Large intestine (tissue), 12 donors: ENCODE data around the gene CYP2F1. TPM values are rescaled to one million over a fixed set of nuclear protein-coding genes. Genes with fewer than 3 reads are reported as not detected.

ENCODE experiments used
- DNase-seq, 2 donors: peaks; one replicate each; pipeline versions ENCODE4 v3.0.0 to v3.0.0-alpha.2; 2013
- H3K27ac ChIP-seq: one replicate; pipeline ENCODE4 v1.5.1; 2013; ENCODE audit warnings: low read length
- H3K27me3 ChIP-seq: 2 replicates; pipeline ENCODE4 v1.6.1; 2013; ENCODE audit warnings: low read length; ENCODE audit not compliant: control insufficient read depth, insufficient read depth
- H3K36me3 ChIP-seq: 2 replicates; pipeline ENCODE4 v1.6.1; 2013; ENCODE audit warnings: low read length; ENCODE audit not compliant: control insufficient read depth, insufficient read depth
- H3K4me1 ChIP-seq: one replicate; pipeline ENCODE4 v1.6.1; 2013; ENCODE audit warnings: low read length; ENCODE audit not compliant: control insufficient read depth, insufficient read depth
- H3K4me3 ChIP-seq: one replicate; pipeline ENCODE4 v1.5.1; 2013; ENCODE audit warnings: low read length
- H3K9me3 ChIP-seq: one replicate; pipeline ENCODE4 v1.6.1; 2013; ENCODE audit warnings: mild to moderate bottlenecking, low read depth, low read length, moderate library complexity; ENCODE audit not compliant: control insufficient read depth
- WGBS: methylation state at CpG from one replicate; pipeline ENCODE4 v1.1.5; 2013; ENCODE audit warnings: low lambda C conversion rate; ENCODE audit not compliant: insufficient coverage; 5-methylcytosine and 5-hydroxymethylcytosine counted together
- long read RNA-seq, 11 donors: transcript quantifications; one replicate each; lab custom pipeline, GENCODE V29; 2026
- polyA plus RNA-seq: library from polyadenylated mRNA; unstranded; fragments of 120-200 nt; gene quantifications from one replicate; pipeline ENCODE4 v1.2.1, GENCODE V29; 2013

The CYP2F1 gene, protein sequence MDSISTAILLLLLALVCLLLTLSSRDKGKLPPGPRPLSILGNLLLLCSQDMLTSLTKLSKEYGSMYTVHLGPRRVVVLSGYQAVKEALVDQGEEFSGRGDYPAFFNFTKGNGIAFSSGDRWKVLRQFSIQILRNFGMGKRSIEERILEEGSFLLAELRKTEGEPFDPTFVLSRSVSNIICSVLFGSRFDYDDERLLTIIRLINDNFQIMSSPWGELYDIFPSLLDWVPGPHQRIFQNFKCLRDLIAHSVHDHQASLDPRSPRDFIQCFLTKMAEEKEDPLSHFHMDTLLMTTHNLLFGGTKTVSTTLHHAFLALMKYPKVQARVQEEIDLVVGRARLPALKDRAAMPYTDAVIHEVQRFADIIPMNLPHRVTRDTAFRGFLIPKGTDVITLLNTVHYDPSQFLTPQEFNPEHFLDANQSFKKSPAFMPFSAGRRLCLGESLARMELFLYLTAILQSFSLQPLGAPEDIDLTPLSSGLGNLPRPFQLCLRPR
- polyA plus RNA-seq, result 0.06 TPM
- long read RNA-seq, donor 1, result 0 reads
- long read RNA-seq, donor 2, result 0 reads
- long read RNA-seq, donor 3, result 0 reads
- long read RNA-seq, donor 4, result 0 reads
- long read RNA-seq, donor 5, result 0 reads
- long read RNA-seq, donor 6, result 0 reads
- long read RNA-seq, donor 7, result 0 reads
- long read RNA-seq, donor 8, result 0 reads
- long read RNA-seq, donor 9, result 0 reads
- long read RNA-seq, donor 10, result 0 reads
- long read RNA-seq, donor 11, result 0 reads

- H3K4me3 ChIP-seq, result no peak within 1 kb of the TSS
- no peaks in the 10 kb centered on the region for H3K36me3 ChIP-seq
- no peak within 1 kb of the TSS for H3K27ac ChIP-seq
- H3K9me3 ChIP-seq, result no peaks in the 10 kb centered on the region
- no peak for DNase-seq
- 80% methylated on average over 1 of the region's 7 CpGs for WGBS
- H3K27me3 ChIP-seq, result peaks cover 3% of the 10 kb centered on the region
- H3K4me1 ChIP-seq, result no peaks in the 10 kb centered on the region
Observed at GRCh38 chr19:41114132-41114531, at the start of gene CYP2F1. Gene CYP2F1, plus strand, starts transcription at chr19:41114432. Its CDS starts 1,757 bp downstream, at chr19:41116189.

- DNase-seq, result peak; percentile 12 to 14
Observed at GRCh38 chr19:41064974-41065569, 49.2 kb upstream of the CYP2F1 start.

GRCh38 chr19:41076286-41076685, 37.9 kb upstream of the CYP2F1 start:
- Histone ChIP-seq H3K4me3 (no peak overlapping the region), H3K27ac (no peak overlapping the region)
- WGBS, result 94% methylated on average over 2 of the region's 3 CpGs

More at GRCh38 chr19:41064974-41065569, 49.2 kb upstream of the CYP2F1 start:
- Histone ChIP-seq H3K27me3 (peaks cover 9% of the 10 kb centered on the region), H3K9me3 (no peaks in the 10 kb centered on the region), H3K27ac (no peak overlapping the region), H3K4me1 (no peaks in the 10 kb centered on the region), H3K36me3 (no peaks in the 10 kb centered on the region), H3K4me3 (no peak overlapping the region)
- no CpG with 5 or more reads among the region's 7 CpGs for WGBS

DNA sequence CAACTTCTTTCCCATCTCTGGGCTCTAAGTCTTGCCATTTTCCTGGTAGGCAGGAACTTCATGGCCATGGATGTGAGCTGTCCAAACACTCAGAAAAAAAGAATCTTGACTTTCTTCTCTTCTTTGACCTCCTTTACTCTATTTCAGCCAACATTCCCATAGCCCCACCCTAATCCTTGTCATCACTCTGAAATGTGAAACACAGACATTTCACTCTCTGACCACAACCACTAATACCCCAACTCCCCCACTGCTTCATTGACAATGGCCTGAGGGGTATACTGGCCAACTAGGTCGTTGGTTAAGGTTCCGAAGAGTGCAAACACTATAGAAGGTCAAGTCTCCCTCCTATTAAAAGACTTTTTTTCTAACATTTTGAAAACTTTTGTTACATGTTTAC, 30.7 kb upstream of the CYP2F1 start:
- H3K4me1 ChIP-seq, result no peaks in the 10 kb centered on the region
- DNase-seq, result no peak
- no peaks in the 10 kb centered on the region for H3K36me3 ChIP-seq
- no CpG with 5 or more reads among the region's 2 CpGs for WGBS
- H3K9me3 ChIP-seq, result no peaks in the 10 kb centered on the region
- no peak overlapping the region for H3K27ac ChIP-seq
- peaks cover 13% of the 10 kb centered on the region for H3K27me3 ChIP-seq
- H3K4me3 ChIP-seq, result no peak overlapping the region

More at GRCh38 chr19:41076286-41076685, 37.9 kb upstream of the CYP2F1 start:
- Histone ChIP-seq H3K9me3 (no peaks in the 10 kb centered on the region), H3K36me3 (no peaks in the 10 kb centered on the region), H3K27me3 (peaks cover 2% of the 10 kb centered on the region), H3K4me1 (no peaks in the 10 kb centered on the region)
- DNase-seq, result no peak

DNA sequence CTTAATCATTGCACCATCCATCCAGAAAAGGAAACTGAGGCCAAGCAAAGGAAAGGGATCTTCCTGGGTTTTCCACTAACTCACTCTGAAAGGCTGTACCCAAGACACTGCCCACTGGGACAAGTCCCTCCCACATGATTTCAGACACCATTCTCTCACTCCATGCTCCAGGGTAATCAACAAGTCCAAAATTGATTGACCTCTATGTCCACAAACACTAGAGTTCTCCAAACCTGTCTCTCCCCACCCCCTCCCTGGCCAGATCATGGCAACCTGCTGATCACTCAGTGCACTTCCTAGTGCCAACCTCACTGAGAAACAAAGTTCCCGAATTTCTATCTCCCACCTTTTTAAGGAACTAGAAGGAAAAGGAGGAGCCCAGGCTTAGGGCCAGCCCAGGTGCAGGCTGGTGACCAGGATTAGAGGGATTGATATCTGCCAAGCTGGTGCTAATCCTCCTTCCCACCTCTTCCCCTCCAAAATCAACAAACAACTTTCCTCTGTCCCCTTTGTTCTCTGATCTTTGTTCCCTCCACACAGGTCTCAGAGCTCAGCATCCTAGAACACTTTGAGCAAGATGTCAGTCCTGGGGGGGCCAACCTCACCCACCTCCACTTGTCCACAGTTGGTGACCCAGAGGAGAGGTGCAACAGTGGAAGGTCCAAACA, 28.4 kb upstream of the CYP2F1 start:
- no peaks in the 10 kb centered on the region for H3K9me3 ChIP-seq
- no peaks in the 10 kb centered on the region for H3K4me1 ChIP-seq
- H3K36me3 ChIP-seq, result no peaks in the 10 kb centered on the region
- H3K27me3 ChIP-seq, result peaks cover 37% of the 10 kb centered on the region
- WGBS, result no CpG with 5 or more reads among the region's 1 CpG
- DNase-seq, result no peak
- H3K27ac ChIP-seq, result no peak overlapping the region
- no peak overlapping the region for H3K4me3 ChIP-seq

DNA sequence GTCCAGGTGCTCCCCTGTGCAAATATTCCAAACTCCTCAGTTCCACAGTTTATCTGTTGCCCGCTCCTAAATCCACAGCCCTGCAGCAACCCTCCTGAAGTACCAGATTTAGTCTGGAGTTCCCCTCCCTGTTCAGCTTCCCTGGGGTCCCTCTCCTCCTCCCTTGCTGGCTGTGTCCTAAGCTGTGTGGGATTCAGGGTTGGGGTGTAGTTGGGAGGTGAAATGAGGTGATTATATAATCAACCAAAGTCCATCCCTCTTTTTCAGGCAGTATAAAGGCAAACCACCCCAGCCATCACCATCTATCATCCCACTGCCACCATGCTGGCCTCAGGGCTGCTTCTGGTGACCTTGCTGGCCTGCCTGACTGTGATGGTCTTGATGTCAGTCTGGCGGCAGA, 26.1 kb upstream of the CYP2F1 start, which contains the start of gene CYP2A13:
TSS of gene CYP2A13 (plus strand) at position 301 of the 400 bp plus-strand sequence. CDS start at position 322, 21 bp downstream.
- Histone ChIP-seq H3K4me3 (no peak within 1 kb of the TSS), H3K36me3 (no peaks in the 10 kb centered on the region), H3K4me1 (no peaks in the 10 kb centered on the region), H3K27ac (no peak within 1 kb of the TSS), H3K27me3 (peaks cover 39% of the 10 kb centered on the region), H3K9me3 (no peaks in the 10 kb centered on the region)
- WGBS, result no CpG with 5 or more reads among the region's 2 CpGs
- no peak for DNase-seq

- DNase-seq, result no peak
- H3K4me3 ChIP-seq, result no peak overlapping the region
- no peaks in the 10 kb centered on the region for H3K9me3 ChIP-seq
- no peak overlapping the region for H3K27ac ChIP-seq
- no peaks in the 10 kb centered on the region for H3K36me3 ChIP-seq
- no peaks in the 10 kb centered on the region for H3K4me1 ChIP-seq
- no CpG with 5 or more reads among the region's 32 CpGs for WGBS
- H3K27me3 ChIP-seq, result peaks cover 46% of the 10 kb centered on the region
Observed at GRCh38 chr19:41089959-41090358, 24.3 kb upstream of the CYP2F1 start.

GRCh38 chr19:41095703-41096102, 18.5 kb upstream of the CYP2F1 start:
- H3K27me3 ChIP-seq, result peaks cover 14% of the 10 kb centered on the region
- H3K4me3 ChIP-seq, result no peak overlapping the region
- H3K4me1 ChIP-seq, result no peaks in the 10 kb centered on the region
- no peaks in the 10 kb centered on the region for H3K9me3 ChIP-seq
- WGBS, result no CpG with 5 or more reads among the region's 15 CpGs
- no peak for DNase-seq
- no peak overlapping the region for H3K27ac ChIP-seq
- no peaks in the 10 kb centered on the region for H3K36me3 ChIP-seq

DNA sequence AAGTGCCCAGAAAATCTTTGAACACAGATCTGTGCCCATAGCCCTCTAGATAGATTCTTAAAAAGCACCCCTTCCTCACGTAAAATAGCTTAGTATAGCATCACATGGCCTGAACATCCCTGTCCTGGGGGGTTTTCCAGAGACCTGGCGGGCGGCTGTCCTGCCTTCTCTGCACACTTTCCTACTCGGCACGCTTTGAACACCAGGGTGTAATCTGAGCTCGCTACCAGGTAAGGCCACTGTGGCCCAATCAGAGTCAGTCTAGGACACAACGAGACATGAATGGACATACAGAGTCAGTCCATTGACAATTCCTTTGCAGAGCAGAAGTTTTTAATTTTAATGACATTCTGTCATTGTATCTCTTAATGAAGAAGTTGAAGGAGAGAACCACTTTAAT, 17.9 kb upstream of the CYP2F1 start:
- no peak for DNase-seq
- 86% methylated on average over 2 of the region's 7 CpGs for WGBS
- H3K4me3 ChIP-seq, result no peak overlapping the region
- no peaks in the 10 kb centered on the region for H3K4me1 ChIP-seq
- H3K27ac ChIP-seq, result no peak overlapping the region
- peaks cover 12% of the 10 kb centered on the region for H3K27me3 ChIP-seq
- H3K36me3 ChIP-seq, result no peaks in the 10 kb centered on the region
- H3K9me3 ChIP-seq, result no peaks in the 10 kb centered on the region

DNA sequence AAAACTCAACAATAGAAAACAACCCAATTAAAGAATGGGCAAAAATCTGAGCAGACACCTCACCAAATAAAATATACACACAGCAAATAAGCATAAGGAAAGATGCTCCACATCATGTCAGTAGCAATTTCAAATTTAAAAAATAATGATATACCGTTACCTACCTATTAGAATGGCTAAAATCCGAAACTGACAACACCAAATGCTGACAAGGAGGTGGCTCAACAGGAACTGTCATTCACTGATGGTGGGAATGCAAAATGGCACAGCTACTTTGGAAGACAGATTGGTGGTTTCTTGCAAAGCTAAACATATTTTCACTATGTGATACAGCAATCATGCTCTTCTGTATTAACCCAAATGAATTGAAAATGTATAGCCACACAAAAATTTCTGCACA, 16.9 kb upstream of the CYP2F1 start:
- no peak overlapping the region for H3K4me3 ChIP-seq
- no CpG with 5 or more reads among the region's 2 CpGs for WGBS
- DNase-seq, result no peak
- H3K36me3 ChIP-seq, result no peaks in the 10 kb centered on the region
- no peaks in the 10 kb centered on the region for H3K9me3 ChIP-seq
- H3K27ac ChIP-seq, result no peak overlapping the region
- H3K27me3 ChIP-seq, result peaks cover 12% of the 10 kb centered on the region
- H3K4me1 ChIP-seq, result no peaks in the 10 kb centered on the region
